Measurements from ENCODE around the gene CD247. TPM values are rescaled to one million over a fixed set of nuclear protein-coding genes. Genes with fewer than 3 reads are reported as not detected.
A peak's percentile ranks its signal among the peaks of the same experiment; 100 is the strongest.

The CD247 gene
- total RNA-seq, 1 donor from 2014 or later = 4.7 TPM

DNA sequence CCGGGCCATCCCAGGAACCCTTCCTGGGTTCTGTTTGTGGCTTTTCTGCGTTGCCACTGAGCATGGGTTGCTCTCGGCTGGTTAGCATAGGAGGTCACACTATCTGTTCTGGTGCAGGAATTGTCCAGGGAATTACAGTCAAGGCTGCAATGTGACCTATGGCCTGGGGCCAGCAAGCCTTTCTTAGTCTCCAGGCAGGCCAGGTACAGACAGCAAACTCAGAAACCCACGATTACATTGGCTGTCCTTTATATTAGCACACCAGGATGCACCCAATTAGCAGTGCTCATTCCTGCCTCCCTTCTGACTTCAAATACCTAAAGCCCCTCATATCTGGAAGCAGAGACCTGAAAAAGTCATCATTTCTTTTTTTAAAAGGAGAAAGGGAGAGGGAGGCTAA lies 55.2 kb downstream of the CD247 start:
- DNase-seq (ENCODE audit: low spot score) = no peak

DNA sequence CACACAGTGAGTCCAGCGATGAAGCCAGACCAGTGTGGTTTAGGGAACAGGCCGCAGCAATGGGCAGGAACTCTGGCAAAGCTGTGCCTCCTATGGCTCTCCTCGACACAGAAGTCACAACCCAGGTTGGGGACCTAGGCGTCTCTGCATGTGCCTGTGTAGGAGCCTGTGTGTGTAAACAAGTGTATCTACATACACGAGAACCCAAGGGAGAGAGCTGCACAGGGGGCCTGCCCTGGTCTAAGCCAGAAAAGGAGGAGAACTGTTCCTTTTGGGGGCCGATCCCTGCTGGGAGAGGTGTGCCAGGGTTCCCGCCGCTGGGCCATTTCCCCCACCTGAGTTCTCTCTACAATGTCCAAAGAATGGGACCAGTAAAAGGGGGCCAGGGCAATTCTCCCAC lies 56.0 kb downstream of the CD247 start:
- no peak for DNase-seq (ENCODE audit: low spot score)

DNA sequence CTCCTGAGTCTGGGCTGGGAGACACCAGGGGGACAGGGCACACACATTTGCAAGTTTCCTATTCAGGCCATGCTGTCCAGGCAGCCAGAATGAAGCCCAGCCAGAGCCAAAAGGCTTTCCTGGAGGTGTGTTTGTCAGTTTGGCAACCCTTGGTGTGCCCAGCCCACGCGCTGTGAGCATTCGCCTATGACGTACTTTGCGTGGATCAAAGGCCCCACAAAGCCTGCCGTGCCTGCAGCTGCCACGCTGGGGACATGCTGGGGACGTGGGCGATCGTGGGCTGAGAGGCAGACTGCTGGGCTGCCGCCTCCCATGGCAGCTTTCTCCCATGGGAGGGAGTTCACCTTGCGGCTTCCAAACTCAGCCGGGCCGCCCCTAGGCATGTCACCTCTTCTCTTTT lies 57.5 kb downstream of the CD247 start:
- DNase-seq (ENCODE audit: low spot score) = no peak

DNA sequence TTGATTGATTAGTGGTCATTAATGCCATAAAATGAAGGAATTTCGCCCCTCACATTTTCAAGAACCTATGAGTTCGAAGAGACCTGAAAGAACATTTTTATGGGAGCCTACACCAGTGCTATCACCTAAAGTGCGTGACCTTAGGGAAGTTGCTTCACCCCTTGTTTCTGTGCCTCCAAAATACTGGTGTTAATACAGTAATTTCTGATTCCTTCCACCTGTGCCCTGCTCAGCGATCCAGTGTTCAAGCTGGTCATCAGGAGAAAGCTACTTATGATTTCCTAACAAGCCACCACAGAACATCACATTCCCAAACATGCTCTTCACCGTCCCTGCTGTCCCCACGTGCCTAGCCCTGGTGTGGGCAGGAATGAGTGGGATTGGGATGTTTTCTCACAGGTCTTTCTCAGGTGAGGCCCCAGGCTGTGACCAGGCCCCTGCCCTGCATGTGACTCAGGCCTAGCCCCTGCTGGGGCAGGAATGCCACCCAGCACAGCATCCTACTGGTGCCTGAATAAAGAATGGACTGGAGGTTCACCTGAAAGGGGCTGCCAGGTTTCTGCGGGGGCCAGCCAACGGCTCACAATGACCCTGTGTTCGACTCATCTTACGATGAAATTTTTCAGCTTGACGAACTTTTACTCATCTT lies 60.3 kb downstream of the CD247 start:
- no peak for DNase-seq (ENCODE audit: low spot score)

- no peak for DNase-seq (ENCODE audit: low spot score)
Measured at GRCh38 chr1:167456926-167457325, 61.4 kb downstream of the CD247 start.

GRCh38 chr1:167456524-167456923 lies 61.8 kb downstream of the CD247 start:
- DNase-seq (ENCODE audit: low spot score) = no peak

- DNase-seq (ENCODE audit: low spot score) = no peak
Measured at GRCh38 chr1:167455786-167456446, 62.4 kb downstream of the CD247 start.

DNA sequence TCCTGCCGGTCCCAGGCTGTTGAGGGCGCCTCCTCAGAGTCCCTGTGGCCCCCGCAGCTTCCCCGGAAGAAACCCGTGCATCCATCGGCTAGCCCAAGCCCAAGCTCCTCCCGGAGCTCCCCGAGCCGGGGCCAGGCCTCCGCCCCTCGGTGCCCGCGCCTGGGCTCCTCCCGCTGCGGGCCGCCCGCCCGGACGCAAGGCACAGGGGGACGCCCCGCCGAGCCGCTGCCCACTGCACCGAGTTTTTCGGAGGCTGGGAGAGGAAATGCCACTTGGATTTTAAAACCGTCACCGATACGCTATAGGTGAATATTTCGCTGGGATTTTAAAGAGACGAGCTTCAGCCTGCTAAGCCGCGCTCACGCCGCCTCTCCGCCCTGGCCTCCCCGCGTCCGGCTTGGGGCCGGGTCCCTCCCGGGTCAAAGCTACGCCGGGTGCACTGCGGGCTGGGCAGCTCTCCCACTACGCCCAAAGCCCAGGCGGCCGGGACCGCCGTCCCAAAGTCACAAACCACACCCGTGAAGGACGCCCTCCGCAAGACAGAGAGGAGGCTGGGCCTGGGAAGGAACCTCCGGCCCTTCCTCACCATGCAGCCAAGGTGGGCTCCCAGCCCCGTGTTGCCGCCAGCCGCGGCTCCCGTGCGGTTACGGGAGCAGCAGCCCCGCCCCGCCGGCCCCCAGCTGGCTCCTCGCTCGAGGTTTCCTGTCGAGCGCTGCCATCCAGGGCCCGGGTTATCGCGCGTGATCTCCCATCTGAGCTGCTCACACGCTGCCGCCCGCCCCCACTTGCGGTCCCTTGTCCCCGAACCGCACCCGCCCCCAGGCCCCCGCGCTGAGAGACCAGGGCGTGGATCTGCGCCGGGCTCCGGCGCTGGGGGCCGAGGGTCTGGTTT lies 63.2 kb downstream of the CD247 start:
- peak; percentile 73 for DNase-seq (ENCODE audit: low spot score)

GRCh38 chr1:167454304-167454893 lies 63.9 kb downstream of the CD247 start:
- no peak for DNase-seq (ENCODE audit: low spot score)

- no peak for DNase-seq (ENCODE audit: low spot score)
Measured at GRCh38 chr1:167453123-167453522, 65.2 kb downstream of the CD247 start.

GRCh38 chr1:167452483-167452882 lies 65.8 kb downstream of the CD247 start:
- no peak for DNase-seq (ENCODE audit: low spot score)

- no peak for DNase-seq (ENCODE audit: low spot score)
Measured at GRCh38 chr1:167450843-167451242, 67.5 kb downstream of the CD247 start.

DNA sequence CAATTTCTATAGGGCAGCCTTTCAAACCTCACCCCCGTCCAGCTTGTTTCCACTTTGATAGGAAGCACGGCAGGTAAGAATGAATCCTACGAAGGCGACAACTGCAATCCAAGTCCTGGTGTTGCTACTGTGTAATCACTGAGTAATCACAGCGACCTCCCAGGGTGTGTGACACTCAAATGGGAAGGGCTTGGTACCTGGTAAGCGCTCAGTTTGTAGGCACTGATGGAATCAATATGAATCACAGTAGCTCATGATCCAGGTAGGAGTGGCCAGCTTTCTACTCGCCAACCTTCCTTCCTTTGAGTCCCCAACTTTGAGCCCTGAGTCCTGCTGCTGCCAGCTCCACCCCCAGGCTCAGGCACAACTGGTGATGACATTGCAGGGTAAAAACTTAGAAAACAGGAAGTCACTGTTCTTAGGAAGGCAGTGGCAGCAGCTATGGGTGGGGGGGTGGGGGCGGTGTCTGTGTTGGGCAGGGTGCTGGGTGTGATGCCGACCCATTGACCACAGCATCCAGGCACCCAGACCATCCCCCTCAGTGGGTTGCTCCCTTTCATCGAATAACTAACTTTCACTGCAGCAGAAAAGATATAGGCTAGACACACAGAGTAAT lies 70.7 kb downstream of the CD247 start:
- peak; percentile 65 for DNase-seq (ENCODE audit: low spot score)

DNA sequence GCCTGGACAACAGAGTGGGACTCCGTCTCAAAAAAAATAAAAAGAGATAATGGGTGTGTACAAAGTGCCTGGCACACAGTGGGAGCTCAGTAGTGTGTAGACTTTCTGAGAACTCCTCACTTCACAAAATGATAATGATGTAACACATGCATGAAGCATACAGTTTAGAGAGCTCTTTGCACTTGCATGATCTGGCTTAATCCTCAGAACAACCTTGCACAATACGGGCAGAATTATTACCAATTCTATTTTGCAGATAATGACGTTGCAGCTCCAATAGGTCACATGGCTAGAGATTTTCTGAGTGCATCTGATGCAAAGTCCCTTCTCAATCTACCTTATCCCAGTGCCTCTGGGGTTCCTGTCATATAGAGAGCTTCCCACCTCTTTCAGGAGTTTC lies 71.4 kb downstream of the CD247 start:
- DNase-seq (ENCODE audit: low spot score) = no peak

GRCh38 chr1:167443757-167444156 lies 74.6 kb downstream of the CD247 start:
- DNase-seq (ENCODE audit: low spot score) = peak; percentile 32

DNA sequence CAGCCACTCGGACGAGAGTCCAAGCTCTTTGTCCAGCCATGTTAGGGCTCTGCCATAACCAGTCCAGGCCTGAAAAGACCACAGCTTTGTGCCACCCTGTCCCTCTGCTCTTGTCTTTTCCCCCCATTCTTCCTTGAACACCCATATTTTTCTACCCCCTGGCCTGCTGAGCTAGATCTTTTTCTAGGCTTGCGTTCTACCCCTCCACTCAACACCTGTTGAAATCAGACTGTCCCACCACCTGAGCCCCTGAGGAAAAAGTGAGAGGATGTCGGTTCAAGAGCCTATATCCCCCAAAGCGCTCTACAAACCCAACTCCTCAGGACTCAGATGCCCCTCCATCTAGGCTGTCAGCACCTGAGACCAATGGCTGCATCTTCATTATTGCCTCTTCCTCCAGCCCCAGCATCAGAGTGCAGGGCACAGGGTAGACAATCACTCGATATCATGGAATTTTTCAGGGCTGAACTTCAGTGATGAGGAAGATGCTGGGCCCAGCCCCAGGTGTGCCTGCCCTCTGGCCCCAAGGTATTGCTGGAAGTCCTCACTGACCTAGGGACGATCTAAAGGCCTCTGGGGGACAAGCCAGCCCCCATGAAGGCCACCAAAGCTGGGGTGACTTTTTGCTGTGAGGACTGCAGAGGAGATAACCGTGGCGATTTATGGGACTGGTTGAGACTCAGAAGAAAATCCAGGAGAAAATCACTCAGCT lies 75.3 kb downstream of the CD247 start:
- peak; percentile 30 for DNase-seq (ENCODE audit: low spot score)

GRCh38 chr1:167442142-167442848 lies 76.0 kb downstream of the CD247 start:
- peak; percentile 91 for DNase-seq (ENCODE audit: low spot score)

GRCh38 chr1:167441222-167441621 lies 77.1 kb downstream of the CD247 start:
- DNase-seq (ENCODE audit: low spot score) = no peak

- no peak for DNase-seq (ENCODE audit: low spot score)
Measured at GRCh38 chr1:167440776-167441175, 77.6 kb downstream of the CD247 start.

DNA sequence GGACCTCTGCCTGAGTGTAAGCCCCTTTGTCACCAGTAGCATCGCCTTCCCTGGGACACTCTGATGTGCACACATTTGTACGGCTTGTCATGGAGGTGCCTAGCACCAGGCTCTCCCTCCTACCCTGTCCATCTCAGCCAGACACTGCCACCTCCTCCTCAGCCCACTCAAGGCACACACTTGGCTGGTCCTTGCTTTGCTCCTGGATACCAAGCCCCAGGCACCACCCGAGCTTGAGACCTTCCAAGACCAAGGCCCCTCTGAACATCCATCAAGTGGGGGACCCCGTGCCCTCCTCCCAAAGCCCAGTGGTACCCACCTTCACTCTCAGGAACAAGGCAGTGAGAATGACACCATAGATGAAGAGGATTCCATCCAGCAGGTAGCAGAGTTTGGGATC lies 78.0 kb downstream of the CD247 start:
- DNase-seq (ENCODE audit: low spot score) = no peak

Data from ureter (tissue), 1 donor.